Fibroblast of villous mesenchyme (primary cell): ENCODE measurements around the gene GFM1. TPM values are rescaled to one million over a fixed set of nuclear protein-coding genes. Genes with fewer than 3 reads are reported as not detected.
A peak's percentile ranks its signal among the peaks of the same experiment; 100 is the strongest.

ENCODE experiments used
- DNase-seq: peaks from one replicate; pipeline ENCODE4 v3.0.0-alpha.2; 2010; ENCODE audit warnings: low read depth
- H3K4me3 ChIP-seq: 2 replicates; pipeline ENCODE4 v1.5.1; 2011; ENCODE audit warnings: low read depth, mild to moderate bottlenecking, low read length
- total RNA-seq: library from RNA; depleted of rRNA; stranded (reverse); fragments of >200 nt; gene quantifications from 2 replicates; pipeline ENCODE4 v1.2.3, GENCODE V29; 2012
- TF ChIP-seq, protein P1 (sequence below): IDR thresholded peaks from 2 replicates; pipeline ENCODE4 v1.5.1; 2012; ENCODE audit warnings: low read depth, mild to moderate bottlenecking, low read length; ENCODE audit not compliant: insufficient read depth

GFM1 gene
- total RNA-seq, 1 donor, result 55.7 TPM

DNA sequence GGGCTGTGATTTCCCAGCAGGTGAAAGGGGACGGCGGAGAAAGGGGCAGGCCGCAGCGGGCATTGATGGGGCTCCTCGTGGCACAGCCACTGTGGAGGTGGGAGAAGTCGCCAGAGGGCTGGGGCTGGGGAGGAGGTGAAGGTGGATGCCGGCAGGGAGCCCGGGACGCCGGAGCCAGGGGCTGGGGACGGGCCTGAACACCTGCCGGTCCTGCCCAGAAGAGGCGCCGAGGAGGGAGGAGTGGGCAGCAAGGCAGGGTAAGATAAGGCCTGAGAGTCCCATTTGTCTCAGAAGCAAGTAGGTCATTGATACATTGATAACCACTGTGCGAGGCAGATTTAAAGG lies 88.5 kb downstream of the GFM1 start:
- peak overlapping the region; percentile 71 for H3K4me3 ChIP-seq
- DNase-seq, result no peak
- TF ChIP-seq, protein P1, sequence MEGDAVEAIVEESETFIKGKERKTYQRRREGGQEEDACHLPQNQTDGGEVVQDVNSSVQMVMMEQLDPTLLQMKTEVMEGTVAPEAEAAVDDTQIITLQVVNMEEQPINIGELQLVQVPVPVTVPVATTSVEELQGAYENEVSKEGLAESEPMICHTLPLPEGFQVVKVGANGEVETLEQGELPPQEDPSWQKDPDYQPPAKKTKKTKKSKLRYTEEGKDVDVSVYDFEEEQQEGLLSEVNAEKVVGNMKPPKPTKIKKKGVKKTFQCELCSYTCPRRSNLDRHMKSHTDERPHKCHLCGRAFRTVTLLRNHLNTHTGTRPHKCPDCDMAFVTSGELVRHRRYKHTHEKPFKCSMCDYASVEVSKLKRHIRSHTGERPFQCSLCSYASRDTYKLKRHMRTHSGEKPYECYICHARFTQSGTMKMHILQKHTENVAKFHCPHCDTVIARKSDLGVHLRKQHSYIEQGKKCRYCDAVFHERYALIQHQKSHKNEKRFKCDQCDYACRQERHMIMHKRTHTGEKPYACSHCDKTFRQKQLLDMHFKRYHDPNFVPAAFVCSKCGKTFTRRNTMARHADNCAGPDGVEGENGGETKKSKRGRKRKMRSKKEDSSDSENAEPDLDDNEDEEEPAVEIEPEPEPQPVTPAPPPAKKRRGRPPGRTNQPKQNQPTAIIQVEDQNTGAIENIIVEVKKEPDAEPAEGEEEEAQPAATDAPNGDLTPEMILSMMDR, result no peak

DNA sequence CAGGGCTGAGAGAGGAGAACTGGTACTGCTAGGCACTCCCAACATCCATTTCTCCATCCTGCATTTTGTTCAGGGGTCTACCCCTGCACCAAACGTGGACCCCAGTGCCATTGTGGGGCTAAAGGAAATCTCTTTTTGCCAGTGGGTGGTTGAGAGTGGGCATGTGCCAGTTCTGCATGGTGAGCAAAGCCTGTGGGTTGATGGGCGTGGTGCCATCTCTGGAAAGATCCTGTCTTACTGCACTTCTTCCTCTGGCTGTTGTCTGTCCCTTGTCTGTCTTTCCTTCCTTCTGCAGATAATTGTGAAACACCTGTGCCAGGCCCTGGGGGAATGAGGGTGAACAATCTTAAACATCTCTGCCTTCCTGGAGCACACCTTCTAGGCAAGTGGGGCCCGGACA lies 89.3 kb downstream of the GFM1 start:
- DNase-seq, result no peak
- H3K4me3 ChIP-seq, result no peak overlapping the region
- TF ChIP-seq, protein P1, result no peak

DNA sequence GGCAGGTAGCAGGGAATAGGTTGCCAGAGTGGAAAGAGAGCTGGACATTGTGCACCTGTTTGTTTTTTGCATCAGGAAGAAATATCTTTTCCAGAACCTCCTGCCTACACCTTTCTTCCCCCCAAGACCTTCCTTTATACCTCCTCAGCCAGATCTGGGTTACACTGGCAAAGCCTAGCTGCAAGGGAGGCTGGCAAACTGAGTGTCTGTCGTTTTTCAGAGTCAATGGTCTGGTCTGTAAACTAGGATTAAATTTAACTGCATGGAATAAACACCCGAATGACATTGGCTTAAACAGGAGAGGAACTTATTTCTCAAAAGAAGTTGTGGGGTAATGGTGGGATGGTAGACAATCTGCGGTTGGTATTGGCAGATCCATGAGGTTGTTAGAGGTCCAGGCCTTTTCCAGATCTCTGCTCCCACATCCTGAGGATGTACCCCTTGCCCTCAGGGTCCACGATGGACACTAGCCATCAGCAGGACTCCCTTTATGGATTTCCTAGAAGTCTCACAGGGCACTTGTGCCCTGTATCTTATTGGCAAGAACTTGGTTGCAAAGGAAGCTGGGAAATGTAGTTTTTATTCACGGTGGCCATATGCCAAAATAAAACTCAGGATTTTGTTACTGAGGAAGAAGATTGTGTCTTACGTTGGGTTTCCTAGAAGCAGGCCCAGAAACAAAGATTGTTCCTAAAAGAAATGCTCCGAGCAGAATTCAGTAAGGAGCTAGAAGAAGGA lies 91.1 kb downstream of the GFM1 start:
- no peak overlapping the region for H3K4me3 ChIP-seq
- no peak for DNase-seq
- TF ChIP-seq, protein P1, result no peak

DNA sequence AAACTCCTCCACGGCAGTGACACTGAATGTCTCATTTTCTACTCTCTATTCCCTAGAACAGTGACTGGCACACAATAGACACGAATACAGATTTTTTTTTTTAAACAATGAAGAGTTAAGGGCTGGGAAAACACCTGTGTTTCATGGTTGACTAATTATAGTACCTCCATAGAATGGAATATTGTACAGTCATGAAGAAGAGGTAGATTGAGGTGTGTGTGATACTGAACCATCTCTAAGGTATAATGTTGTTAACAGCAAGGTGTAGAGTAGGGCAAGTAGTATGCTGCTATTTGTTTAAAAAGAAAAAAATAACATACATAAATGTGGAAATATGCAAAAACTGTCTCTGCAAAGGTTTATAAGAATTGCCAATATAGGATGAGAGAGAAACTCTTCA lies 93.1 kb downstream of the GFM1 start:
- no peak for DNase-seq
- no peak overlapping the region for H3K4me3 ChIP-seq
- TF ChIP-seq, protein P1, result no peak

DNA sequence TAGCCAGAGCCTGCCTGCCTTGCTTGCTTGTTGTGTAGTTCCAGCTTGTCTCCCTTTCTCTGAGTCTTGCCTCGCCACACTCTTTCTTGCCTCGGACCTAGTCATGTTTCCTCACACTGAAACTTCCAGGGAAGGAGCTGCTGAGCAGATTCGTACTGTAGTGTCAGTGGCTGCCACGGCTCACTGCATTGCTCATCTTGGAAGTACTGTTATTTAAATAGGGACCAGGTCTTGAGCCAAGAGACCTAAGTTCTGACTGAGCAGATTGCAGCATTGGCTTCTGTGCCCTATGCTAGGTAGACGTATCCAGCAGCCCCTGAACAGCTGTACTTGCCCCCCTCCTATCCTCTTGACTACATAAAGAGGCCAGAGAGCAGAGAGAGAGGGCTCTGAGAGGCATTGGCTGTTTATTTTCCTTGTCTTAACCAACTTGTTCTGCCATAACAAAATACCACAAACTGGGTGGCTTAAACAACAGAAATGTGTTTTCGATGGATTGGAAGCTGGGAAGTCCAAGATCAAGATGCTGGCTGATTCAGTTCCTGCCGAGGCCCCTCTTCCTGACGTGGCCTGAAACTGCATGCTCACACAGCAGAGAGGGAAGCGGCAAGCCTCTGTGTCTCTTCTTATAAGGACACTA lies 93.8 kb downstream of the GFM1 start:
- TF ChIP-seq, protein P1, result no peak
- H3K4me3 ChIP-seq, result no peak overlapping the region
- DNase-seq, result no peak

DNA sequence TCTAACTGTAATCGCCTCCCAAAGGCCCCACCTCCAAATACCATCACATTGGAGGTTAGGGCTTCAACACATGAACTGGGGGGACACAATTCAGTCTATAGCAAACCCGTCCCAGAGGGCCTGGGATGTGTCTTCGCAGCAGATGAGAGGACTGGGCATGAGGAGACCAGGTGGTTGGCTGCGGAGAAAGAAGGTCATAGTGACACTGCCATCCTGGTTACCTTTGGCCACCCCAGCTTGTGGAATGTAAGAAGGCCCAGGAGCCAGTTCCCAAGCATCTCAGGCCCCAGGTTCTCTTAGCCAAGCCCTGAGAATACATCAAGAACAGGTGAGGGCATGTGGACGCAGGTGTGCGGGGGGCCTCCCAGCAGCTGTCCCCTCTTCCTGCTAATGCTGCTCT lies 94.3 kb downstream of the GFM1 start:
- TF ChIP-seq, protein P1, result no peak
- DNase-seq, result no peak
- no peak overlapping the region for H3K4me3 ChIP-seq

DNA sequence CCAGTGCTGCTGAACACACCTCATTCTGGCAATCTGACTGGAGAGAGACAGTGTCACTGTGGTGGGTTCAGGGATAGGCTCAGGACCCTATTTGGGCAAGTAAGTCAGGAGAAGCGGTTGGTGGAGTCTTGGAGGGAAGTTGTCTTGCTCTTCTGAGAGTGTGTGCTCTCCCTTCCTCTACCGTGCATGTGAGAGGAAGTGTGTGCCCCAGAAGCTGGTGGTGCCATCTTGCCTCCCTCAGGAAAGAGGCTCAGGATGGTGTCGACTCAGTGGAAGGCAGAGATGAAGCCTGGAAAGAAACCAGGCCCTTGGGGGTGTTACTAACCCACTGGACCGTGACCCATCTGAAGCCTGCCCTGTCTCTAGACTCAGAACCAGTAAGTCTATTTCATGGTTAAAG lies 94.8 kb downstream of the GFM1 start:
- DNase-seq, result no peak
- TF ChIP-seq, protein P1, result no peak
- H3K4me3 ChIP-seq, result no peak overlapping the region
